Activated CD8-positive, alpha-beta T cell treated with anti-CD3 and anti-CD28 coated beads for 36 hours (primary cell): ENCODE results near the gene STRIT1. TPM values are rescaled to one million over a fixed set of nuclear protein-coding genes. Genes with fewer than 3 reads are reported as not detected.
A peak's percentile ranks its signal among the peaks of the same experiment; 100 is the strongest.

Experiments
- ATAC-seq: fragments of 200-7000 bp; cut with Tn5 transposase; one replicate; pipeline ENCODE4 v1.10.0; 2021; ENCODE audit warnings: mild to moderate bottlenecking, moderate library complexity
- CTCF ChIA-PET: fragments of 350-600 bp; sonication (Branson Sonifier 250); formaldehyde crosslinking; loops from one replicate; lab custom pipeline; 2021; ENCODE audit warnings: antibody characterized with exemption; lab: Charles Lee
- POLR2A ChIA-PET: fragments of 350-600 bp; sonication (Branson Sonifier 250); formaldehyde crosslinking; loops from one replicate; lab custom pipeline; 2021; ENCODE audit warnings: antibody characterized with exemption; lab: Charles Lee
- DNase-seq: peaks from one replicate; pipeline ENCODE4 v3.0.0-alpha.2; 2020
- H3K27ac Mint-ChIP-seq: one replicate; pipeline ENCODE4 v1.8.0; 2021; ENCODE audit warnings: mild to moderate bottlenecking, mixed read lengths
- H3K27me3 Mint-ChIP-seq: one replicate; pipeline ENCODE4 v1.8.0; 2021; ENCODE audit warnings: mixed read lengths
- H3K36me3 Mint-ChIP-seq: one replicate; pipeline ENCODE4 v1.8.0; 2021; ENCODE audit warnings: low read depth, mixed read lengths
- H3K4me1 Mint-ChIP-seq: one replicate; pipeline ENCODE4 v1.8.0; 2021; ENCODE audit warnings: low read depth, mixed read lengths
- H3K4me3 Mint-ChIP-seq: one replicate; pipeline ENCODE4 v1.8.0; 2021; ENCODE audit warnings: mild to moderate bottlenecking, moderate library complexity, mixed read lengths
- H3K9me3 Mint-ChIP-seq: one replicate; pipeline ENCODE4 v1.8.0; 2021; ENCODE audit warnings: mixed read lengths
- intact Hi-C: fragments of 100-400 bp; cut with micrococcal nuclease; formaldehyde crosslinking; loops from one replicate; pipeline ENCODE4 v1.10.0; 2022
- total RNA-seq, 2 experiments: library from RNA; stranded (reverse); gene quantifications; one replicate each; pipeline ENCODE4 v1.2.3, GENCODE V29; 2021
- TF ChIP-seq, protein P1 (sequence below): fragments of 200-600 bp; IDR thresholded peaks from one replicate; pipeline ENCODE4 v1.8.0; 2022; ENCODE audit warnings: antibody characterized with exemption, mild to moderate bottlenecking

The STRIT1 gene
- total RNA-seq, result not detected

DNA sequence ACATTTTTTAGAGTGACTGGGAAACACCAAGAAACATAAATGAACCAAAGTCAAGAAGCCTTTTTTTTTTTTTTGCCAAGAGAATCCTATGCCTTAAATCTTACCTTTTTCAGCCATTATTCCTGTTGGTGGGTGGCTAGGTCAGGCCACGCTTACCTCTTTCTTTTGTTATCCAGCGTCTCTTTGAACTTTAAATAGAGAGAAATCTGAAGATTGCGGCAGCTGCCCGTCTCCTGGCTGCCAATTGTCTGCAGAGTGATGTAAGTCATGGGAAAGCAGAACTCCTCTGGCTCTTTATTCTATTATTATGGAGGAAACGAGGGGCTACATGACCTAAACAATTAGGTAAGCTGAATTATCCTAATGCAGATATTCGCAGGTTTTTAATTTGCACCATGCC is at the start of gene STRIT1:
TSS of gene STRIT1 (minus strand) at position 168 of the 400 bp plus-strand sequence.
- Mint-ChIP-seq H3K9me3 (peaks cover 6% of the 10 kb centered on the region), H3K4me1 (no peaks in the 10 kb centered on the region), H3K27ac (no peak within 1 kb of the TSS), H3K36me3 (no peaks in the 10 kb centered on the region), H3K27me3 (no peaks in the 10 kb centered on the region), H3K4me3 (no peak within 1 kb of the TSS)
- intact Hi-C loops, result no loop called here
- CTCF ChIA-PET, result no interaction called here
- TF ChIP-seq, protein P1, sequence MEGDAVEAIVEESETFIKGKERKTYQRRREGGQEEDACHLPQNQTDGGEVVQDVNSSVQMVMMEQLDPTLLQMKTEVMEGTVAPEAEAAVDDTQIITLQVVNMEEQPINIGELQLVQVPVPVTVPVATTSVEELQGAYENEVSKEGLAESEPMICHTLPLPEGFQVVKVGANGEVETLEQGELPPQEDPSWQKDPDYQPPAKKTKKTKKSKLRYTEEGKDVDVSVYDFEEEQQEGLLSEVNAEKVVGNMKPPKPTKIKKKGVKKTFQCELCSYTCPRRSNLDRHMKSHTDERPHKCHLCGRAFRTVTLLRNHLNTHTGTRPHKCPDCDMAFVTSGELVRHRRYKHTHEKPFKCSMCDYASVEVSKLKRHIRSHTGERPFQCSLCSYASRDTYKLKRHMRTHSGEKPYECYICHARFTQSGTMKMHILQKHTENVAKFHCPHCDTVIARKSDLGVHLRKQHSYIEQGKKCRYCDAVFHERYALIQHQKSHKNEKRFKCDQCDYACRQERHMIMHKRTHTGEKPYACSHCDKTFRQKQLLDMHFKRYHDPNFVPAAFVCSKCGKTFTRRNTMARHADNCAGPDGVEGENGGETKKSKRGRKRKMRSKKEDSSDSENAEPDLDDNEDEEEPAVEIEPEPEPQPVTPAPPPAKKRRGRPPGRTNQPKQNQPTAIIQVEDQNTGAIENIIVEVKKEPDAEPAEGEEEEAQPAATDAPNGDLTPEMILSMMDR, result no peak
- no peak for ATAC-seq
- POLR2A ChIA-PET, result no interaction called here
- DNase-seq, result no peak

DNA sequence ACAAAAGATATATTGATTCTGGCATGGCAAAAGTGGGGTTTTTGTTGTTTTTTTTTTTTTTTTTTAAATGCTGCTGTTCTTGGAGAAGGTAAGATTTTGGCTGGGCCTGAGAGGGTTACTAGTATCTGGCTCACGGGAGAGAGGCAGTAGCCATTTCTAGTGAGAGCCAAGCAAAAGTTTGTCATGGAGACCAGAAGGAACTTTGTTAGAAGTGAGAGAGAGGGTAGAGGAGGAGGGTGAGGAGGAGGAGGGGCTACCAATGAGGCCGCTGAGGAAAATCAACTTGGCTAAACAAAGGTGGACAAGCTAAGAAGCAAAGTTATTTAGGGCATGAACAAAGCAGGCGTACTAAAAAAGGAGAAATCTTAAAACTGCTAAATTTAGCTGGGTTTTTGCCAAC is 48.9 kb upstream of the STRIT1 start:
- CTCF ChIA-PET, result no interaction called here
- Mint-ChIP-seq H3K27ac (no peak overlapping the region), H3K27me3 (peaks cover 2% of the 10 kb centered on the region), H3K36me3 (no peaks in the 10 kb centered on the region), H3K9me3 (no peaks in the 10 kb centered on the region), H3K4me1 (no peaks in the 10 kb centered on the region), H3K4me3 (no peak overlapping the region)
- ATAC-seq (no peak), DNase-seq (no peak)
- POLR2A ChIA-PET, result no interaction called here
- intact Hi-C loops, result no loop called here
- TF ChIP-seq, protein P1, result no peak

DNA sequence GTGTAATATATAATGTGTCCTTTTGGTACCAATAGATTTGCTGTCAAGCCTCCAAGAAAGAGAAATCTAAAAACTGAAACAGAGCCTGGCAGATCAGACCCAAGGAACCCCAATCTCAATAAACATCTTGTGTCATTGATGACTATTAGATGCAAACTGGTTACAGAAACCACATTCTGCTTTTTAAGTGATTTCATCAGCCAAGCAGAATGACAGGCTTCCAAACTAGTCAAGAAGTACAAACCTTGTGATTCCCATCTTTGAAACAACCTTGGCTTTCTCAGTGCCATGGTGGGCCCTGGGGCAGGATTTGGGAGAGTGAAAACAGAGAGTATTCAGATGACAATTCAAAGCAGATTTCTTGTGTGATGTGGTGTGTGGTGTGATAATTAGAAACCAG is 45.6 kb upstream of the STRIT1 start:
- no peaks in the 10 kb centered on the region for H3K9me3 Mint-ChIP-seq
- no peak overlapping the region for H3K27ac Mint-ChIP-seq
- TF ChIP-seq, protein P1, result no peak
- no peak overlapping the region for H3K4me3 Mint-ChIP-seq
- ChIA-PET POLR2A (no interaction called here), CTCF (no interaction called here)
- DNase-seq (no peak), ATAC-seq (no peak)
- H3K27me3 Mint-ChIP-seq, result peaks cover 2% of the 10 kb centered on the region
- no peaks in the 10 kb centered on the region for H3K36me3 Mint-ChIP-seq
- peaks cover 10% of the 10 kb centered on the region for H3K4me1 Mint-ChIP-seq
- intact Hi-C loops, result no loop called here

GRCh38 chr3:155335724-155336354 is 42.4 kb upstream of the STRIT1 start:
- Mint-ChIP-seq H3K27me3 (no peaks in the 10 kb centered on the region), H3K4me1 (peaks cover 10% of the 10 kb centered on the region), H3K9me3 (no peaks in the 10 kb centered on the region), H3K27ac (no peak overlapping the region), H3K4me3 (no peak overlapping the region), H3K36me3 (no peaks in the 10 kb centered on the region)
- TF ChIP-seq, protein P1, result no peak
- no peak for DNase-seq
- ChIA-PET POLR2A (no interaction called here), CTCF (interaction anchor here (1.3 kb wide), 1 partner anchor 366 kb away, joined by 3 read pairs; no protein-coding TSS in a partner anchor)
- intact Hi-C loops, result no loop called here
- no peak for ATAC-seq

- no peaks in the 10 kb centered on the region for H3K36me3 Mint-ChIP-seq
- ChIA-PET POLR2A (no interaction called here), CTCF (interaction anchor here (1.3 kb wide), 1 partner anchor 367 kb away, joined by 3 read pairs; no protein-coding TSS in a partner anchor)
- H3K9me3 Mint-ChIP-seq, result no peaks in the 10 kb centered on the region
- no peak overlapping the region for H3K4me3 Mint-ChIP-seq
- TF ChIP-seq, protein P1, result no peak
- H3K27ac Mint-ChIP-seq, result no peak overlapping the region
- intact Hi-C loops, result no loop called here
- no peaks in the 10 kb centered on the region for H3K27me3 Mint-ChIP-seq
- peaks cover 10% of the 10 kb centered on the region for H3K4me1 Mint-ChIP-seq
- ATAC-seq (peak; percentile 66), DNase-seq (peak; percentile 42)
Measured at GRCh38 chr3:155334914-155335723, 41.6 kb upstream of the STRIT1 start.
